ENCODE results near the gene PDHX.
A peak's percentile ranks its signal among the peaks of the same experiment; 100 is the strongest.

Gene PDHX

DNA sequence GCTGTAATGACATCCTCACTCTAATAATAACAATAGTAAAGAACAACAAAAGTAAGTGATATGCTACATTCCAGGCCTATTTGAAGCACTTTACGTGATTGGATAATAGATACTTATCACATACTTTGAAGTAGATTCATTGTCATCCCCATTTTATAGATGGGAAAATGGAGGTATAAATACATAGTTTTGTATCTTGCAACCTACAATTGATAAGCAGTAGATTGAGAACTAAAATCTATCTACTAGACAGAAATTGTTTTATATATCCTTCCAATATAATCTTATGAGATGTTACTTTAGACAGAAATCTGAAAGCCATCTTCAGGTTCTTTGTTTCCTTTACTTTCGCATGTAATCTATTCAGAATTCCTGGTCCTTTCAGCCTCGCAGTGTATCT lies 118.0 kb downstream of the PDHX start:
- no peaks in the 10 kb centered on the region for H3K9me3 ChIP-seq
- no peaks in the 10 kb centered on the region for H3K27me3 ChIP-seq
- H3K27ac ChIP-seq: no peak overlapping the region
- TF ChIP-seq, protein P1, sequence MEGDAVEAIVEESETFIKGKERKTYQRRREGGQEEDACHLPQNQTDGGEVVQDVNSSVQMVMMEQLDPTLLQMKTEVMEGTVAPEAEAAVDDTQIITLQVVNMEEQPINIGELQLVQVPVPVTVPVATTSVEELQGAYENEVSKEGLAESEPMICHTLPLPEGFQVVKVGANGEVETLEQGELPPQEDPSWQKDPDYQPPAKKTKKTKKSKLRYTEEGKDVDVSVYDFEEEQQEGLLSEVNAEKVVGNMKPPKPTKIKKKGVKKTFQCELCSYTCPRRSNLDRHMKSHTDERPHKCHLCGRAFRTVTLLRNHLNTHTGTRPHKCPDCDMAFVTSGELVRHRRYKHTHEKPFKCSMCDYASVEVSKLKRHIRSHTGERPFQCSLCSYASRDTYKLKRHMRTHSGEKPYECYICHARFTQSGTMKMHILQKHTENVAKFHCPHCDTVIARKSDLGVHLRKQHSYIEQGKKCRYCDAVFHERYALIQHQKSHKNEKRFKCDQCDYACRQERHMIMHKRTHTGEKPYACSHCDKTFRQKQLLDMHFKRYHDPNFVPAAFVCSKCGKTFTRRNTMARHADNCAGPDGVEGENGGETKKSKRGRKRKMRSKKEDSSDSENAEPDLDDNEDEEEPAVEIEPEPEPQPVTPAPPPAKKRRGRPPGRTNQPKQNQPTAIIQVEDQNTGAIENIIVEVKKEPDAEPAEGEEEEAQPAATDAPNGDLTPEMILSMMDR (IDR thresholded peaks at IDR 0.05): no peak
- peaks cover 30 to 36% of the 10 kb centered on the region in 2 experiments for H3K4me1 ChIP-seq (ENCODE audit: control insufficient read depth in 1 of 2, insufficient read depth in 1 of 2, low read depth in 1 of 2, low read length in 1 of 2)
- H3K4me3 ChIP-seq (ENCODE audit: low read depth in 1 of 2, low read length in 1 of 2): no peak overlapping the region
- no peaks in the 10 kb centered on the region for H3K36me3 ChIP-seq

DNA sequence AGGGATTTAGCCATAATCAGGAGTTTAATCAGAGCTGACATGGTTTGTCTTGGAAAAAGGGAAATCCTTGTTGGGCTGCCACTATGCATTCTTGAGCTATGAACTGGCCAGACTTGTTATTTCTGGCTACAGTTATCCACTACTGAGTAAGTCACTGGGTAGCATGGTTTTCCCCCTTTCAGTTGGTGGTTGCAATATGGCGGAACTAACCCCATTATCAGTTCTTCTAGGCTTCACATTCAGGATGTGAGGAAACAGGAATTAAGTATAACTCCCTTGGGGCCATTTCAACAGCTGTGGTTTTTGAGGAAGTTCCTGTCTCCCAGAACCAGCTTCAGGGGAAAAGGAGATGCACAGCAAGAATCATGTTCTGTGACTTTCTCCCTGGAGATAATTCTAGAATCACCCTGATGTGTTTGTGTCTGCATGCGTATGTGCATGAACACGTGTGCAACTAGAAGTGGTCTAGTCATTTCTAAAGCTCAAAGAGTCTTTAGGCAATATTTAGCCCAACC lies 119.5 kb downstream of the PDHX start:
- TF ChIP-seq, protein P1 (IDR thresholded peaks at IDR 0.05): no peak
- no peaks in the 10 kb centered on the region for H3K9me3 ChIP-seq
- peaks cover 24 to 27% of the 10 kb centered on the region in 2 experiments for H3K4me1 ChIP-seq (ENCODE audit: control insufficient read depth in 1 of 2, insufficient read depth in 1 of 2, low read depth in 1 of 2, low read length in 1 of 2)
- H3K27ac ChIP-seq: peak overlapping the region; percentile 62
- no peaks in the 10 kb centered on the region for H3K27me3 ChIP-seq
- H3K36me3 ChIP-seq: no peaks in the 10 kb centered on the region
- H3K4me3 ChIP-seq (ENCODE audit: low read depth in 1 of 2, low read length in 1 of 2): no peak overlapping the region

DNA sequence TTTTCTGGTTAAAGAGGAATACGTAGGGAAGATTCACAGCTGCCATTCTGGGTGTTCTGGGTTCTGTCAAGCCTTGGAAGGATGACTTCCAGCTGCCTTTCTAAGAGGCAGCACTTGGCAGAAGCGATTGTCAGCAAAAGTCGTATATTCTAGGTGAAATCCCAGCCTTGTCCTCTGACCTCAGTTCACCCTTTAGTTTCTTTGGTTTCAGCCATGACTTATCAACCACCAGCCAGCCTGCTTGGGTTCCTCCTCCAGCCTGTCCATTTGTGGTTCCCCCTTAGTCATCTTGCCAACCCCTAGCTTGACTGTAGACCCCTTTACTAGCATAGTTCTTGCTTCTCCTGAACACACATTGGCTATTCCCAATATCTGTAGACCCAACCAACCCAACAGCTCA lies 120.2 kb downstream of the PDHX start:
- Histone ChIP-seq H3K9me3 (no peaks in the 10 kb centered on the region), H3K4me1 (ENCODE audit: control insufficient read depth in 1 of 2, insufficient read depth in 1 of 2, low read depth in 1 of 2, low read length in 1 of 2) (peaks cover 25 to 27% of the 10 kb centered on the region in 2 experiments), H3K27ac (peak overlapping the region; percentile 62), H3K36me3 (no peaks in the 10 kb centered on the region), H3K27me3 (no peaks in the 10 kb centered on the region), H3K4me3 (ENCODE audit: low read depth in 1 of 2, low read length in 1 of 2) (no peak overlapping the region)
- TF ChIP-seq, protein P1 (IDR thresholded peaks at IDR 0.05): no peak

DNA sequence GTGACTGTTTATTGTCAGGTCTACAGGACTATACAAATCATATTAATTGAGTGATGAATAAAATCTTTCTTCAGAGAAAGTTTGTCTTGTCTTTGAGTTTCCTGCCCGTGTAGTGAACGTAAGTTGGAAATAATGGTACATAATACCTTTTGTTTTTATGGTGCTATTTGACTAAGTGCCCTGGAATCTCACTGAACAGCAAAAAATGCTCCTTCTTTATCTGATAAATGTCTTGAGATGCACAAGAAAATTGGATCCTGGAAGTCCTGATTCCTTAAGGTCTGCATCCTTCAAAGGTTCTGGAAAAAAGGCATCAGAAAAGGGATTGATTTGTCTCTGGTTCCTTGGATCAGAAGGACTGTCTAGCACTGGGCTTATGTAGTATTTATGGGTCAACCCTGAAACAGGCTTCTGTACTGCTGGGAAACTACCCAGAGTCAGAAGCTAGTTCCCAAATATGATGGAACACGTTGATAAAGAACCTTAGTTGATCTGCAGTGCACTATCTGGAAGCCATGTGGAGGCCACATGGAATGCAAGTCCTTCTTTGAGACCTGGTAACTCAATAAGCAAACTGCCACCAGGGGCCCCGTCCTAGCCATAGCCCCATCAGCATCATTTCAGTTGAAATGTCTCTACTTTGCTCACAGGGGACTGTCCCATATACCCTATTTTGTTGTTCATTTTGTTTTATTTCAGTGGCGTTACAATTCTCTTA lies 122.0 kb downstream of the PDHX start:
- Histone ChIP-seq H3K4me1 (ENCODE audit: control insufficient read depth in 1 of 2, insufficient read depth in 1 of 2, low read depth in 1 of 2, low read length in 1 of 2) (peaks cover 37 to 39% of the 10 kb centered on the region in 2 experiments), H3K9me3 (no peaks in the 10 kb centered on the region), H3K27ac (no peak overlapping the region), H3K27me3 (no peaks in the 10 kb centered on the region), H3K36me3 (no peaks in the 10 kb centered on the region), H3K4me3 (ENCODE audit: low read depth in 1 of 2, low read length in 1 of 2) (no peak overlapping the region)
- TF ChIP-seq, protein P1 (IDR thresholded peaks at IDR 0.05): no peak

DNA sequence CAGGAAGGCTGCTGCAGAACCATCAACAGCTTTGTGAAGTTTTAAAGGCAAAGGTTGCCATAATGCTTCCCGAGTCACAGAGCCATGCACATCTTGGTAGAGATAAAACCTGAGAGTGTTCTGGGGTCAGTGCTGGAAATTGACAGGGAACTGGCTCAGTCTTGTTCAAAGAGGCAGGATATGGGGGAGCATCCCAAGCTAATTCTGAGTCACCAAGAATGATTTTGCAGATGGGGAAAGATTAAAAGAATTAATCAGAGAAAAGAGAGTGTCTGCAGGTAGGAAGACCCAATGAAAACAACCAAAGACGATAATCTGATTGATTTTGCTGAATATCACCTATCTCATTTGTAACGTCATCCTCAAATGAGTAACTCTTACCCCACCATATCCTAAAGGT lies 122.7 kb downstream of the PDHX start:
- H3K4me1 ChIP-seq (ENCODE audit: control insufficient read depth in 1 of 2, insufficient read depth in 1 of 2, low read depth in 1 of 2, low read length in 1 of 2): peaks cover 37 to 39% of the 10 kb centered on the region in 2 experiments
- TF ChIP-seq, protein P1 (IDR thresholded peaks at IDR 0.05): no peak
- H3K27ac ChIP-seq: no peak overlapping the region
- H3K36me3 ChIP-seq: no peaks in the 10 kb centered on the region
- no peaks in the 10 kb centered on the region for H3K9me3 ChIP-seq
- no peak overlapping the region for H3K4me3 ChIP-seq (ENCODE audit: low read depth in 1 of 2, low read length in 1 of 2)
- H3K27me3 ChIP-seq: no peaks in the 10 kb centered on the region

Measured in neutrophil (primary cell).